GM21390 (cell line): ENCODE measurements around the gene SV2C.
"Not testable (repeated sequence)": the region's sequence is repeated elsewhere in the genome, so short reads cannot be mapped to it uniquely, and the experiment has no call there.

Experiments
- ATAC-seq: cut with Tn5 transposase; IDR thresholded peaks from one replicate; pipeline ENCODE4 v1.9.1; 2021; ENCODE audit not compliant: unreplicated experiment

SV2C gene

GRCh38 chr5:76292620-76293322 is 209.6 kb downstream of the SV2C start:
- ATAC-seq, result peak; percentile 92

GRCh38 chr5:76294573-76294972 is 211.4 kb downstream of the SV2C start:
- ATAC-seq, result no peak

GRCh38 chr5:76298852-76299251 is 215.7 kb downstream of the SV2C start:
- no peak for ATAC-seq

GRCh38 chr5:76299592-76299991 is 216.4 kb downstream of the SV2C start:
- no peak for ATAC-seq

GRCh38 chr5:76301932-76302331 is 218.7 kb downstream of the SV2C start:
- ATAC-seq, result not testable (repeated sequence)

GRCh38 chr5:76302661-76303060 is 219.5 kb downstream of the SV2C start:
- not testable (repeated sequence) for ATAC-seq

- ATAC-seq, result no peak
Measured at GRCh38 chr5:76303921-76304320, 220.7 kb downstream of the SV2C start.

GRCh38 chr5:76305269-76305668 is 222.1 kb downstream of the SV2C start:
- ATAC-seq, result no peak

- ATAC-seq, result no peak
Measured at GRCh38 chr5:76305775-76306174, 222.6 kb downstream of the SV2C start.

GRCh38 chr5:76310208-76310607 is 227.0 kb downstream of the SV2C start:
- ATAC-seq, result no peak

GRCh38 chr5:76312783-76313182 is 229.6 kb downstream of the SV2C start:
- ATAC-seq, result no peak

- no peak for ATAC-seq
Measured at GRCh38 chr5:76314643-76315042, 231.5 kb downstream of the SV2C start.

- no peak for ATAC-seq
Measured at GRCh38 chr5:76319673-76320072, 236.5 kb downstream of the SV2C start.

- ATAC-seq, result not testable (repeated sequence)
Measured at GRCh38 chr5:76323494-76323893, 240.3 kb downstream of the SV2C start.

- no peak for ATAC-seq
Measured at GRCh38 chr5:76325326-76325725, 242.1 kb downstream of the SV2C start.

GRCh38 chr5:76325876-76326491 is 242.8 kb downstream of the SV2C start:
- no peak for ATAC-seq

- no peak for ATAC-seq
Measured at GRCh38 chr5:76326577-76327302, 243.6 kb downstream of the SV2C start.

GRCh38 chr5:76329346-76329745 is 246.2 kb downstream of the SV2C start:
- no peak for ATAC-seq

- ATAC-seq, result no peak
Measured at GRCh38 chr5:76331126-76331525, 247.9 kb downstream of the SV2C start.

- no peak for ATAC-seq
Measured at GRCh38 chr5:76332102-76332501, 248.9 kb downstream of the SV2C start.

- no peak for ATAC-seq
Measured at GRCh38 chr5:76332611-76333205, 249.5 kb downstream of the SV2C start.

- ATAC-seq, result no peak
Measured at GRCh38 chr5:76333571-76333970, 250.4 kb downstream of the SV2C start.
